ENCODE measurements around the gene TMEM256. TPM values are rescaled to one million over a fixed set of nuclear protein-coding genes. Genes with fewer than 3 reads are reported as not detected.

TMEM256 gene
- total RNA-seq, 1 donor from 2014 or later: 102 TPM

DNA sequence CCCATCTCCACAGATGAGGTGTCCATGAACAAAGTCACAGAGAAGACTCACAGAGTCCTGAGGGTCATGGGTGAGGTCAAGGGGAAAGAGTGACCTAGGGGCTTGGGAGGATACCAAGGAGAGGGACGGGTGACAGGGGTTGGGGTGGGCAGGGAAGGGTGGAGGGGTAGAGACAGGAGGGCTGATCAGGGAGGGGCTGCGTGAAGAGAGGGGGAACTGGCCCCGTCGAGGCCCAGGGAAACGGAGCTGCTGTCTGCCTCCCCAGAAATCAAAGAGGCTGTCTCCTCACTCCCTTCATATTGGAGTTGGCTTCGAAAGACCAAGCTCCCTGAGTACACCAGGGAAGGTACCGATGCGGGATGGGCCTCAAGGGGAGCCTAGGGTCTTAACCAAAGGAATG lies 48.3 kb downstream of the TMEM256 start:
- TF ChIP-seq, protein P1, sequence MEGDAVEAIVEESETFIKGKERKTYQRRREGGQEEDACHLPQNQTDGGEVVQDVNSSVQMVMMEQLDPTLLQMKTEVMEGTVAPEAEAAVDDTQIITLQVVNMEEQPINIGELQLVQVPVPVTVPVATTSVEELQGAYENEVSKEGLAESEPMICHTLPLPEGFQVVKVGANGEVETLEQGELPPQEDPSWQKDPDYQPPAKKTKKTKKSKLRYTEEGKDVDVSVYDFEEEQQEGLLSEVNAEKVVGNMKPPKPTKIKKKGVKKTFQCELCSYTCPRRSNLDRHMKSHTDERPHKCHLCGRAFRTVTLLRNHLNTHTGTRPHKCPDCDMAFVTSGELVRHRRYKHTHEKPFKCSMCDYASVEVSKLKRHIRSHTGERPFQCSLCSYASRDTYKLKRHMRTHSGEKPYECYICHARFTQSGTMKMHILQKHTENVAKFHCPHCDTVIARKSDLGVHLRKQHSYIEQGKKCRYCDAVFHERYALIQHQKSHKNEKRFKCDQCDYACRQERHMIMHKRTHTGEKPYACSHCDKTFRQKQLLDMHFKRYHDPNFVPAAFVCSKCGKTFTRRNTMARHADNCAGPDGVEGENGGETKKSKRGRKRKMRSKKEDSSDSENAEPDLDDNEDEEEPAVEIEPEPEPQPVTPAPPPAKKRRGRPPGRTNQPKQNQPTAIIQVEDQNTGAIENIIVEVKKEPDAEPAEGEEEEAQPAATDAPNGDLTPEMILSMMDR (IDR thresholded peaks at IDR 0.05; ENCODE audit: unreplicated experiment): no peak
- no peak overlapping the region for H3K4me3 Mint-ChIP-seq (ENCODE audit: low read depth)

DNA sequence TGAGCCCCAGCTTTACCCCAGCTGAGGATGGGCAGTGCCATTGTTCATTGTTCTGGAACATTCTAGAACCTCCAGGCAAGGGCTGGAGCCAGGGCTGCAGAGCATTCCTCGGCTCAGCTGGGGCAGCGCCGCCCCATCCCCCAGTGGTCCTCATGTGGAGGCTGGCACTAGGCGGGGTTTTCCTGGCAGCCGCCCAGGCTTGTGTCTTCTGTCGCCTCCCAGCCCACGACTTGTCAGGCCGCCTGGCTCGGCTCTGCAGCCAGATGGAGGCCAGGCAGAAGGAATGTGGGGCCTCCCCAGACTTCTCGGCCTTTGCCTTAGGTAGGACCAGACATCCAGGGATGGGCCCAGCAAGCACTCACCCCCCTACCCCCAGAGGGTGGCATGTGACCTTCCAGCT lies 48.8 kb downstream of the TMEM256 start, which contains the start of gene TMEM95:
Gene TMEM95 (plus strand): TSS at position 104 of the 400 bp plus-strand sequence. CDS start 49 bp downstream, at position 153.
- TF ChIP-seq, protein P1 (IDR thresholded peaks at IDR 0.05; ENCODE audit: unreplicated experiment): no peak
- Mint-ChIP-seq H3K9me3 (ENCODE audit: low read depth) (no peaks in the 10 kb centered on the region), H3K4me1 (ENCODE audit: low read depth) (peaks cover 17% of the 10 kb centered on the region), H3K27me3 (peaks cover 7% of the 10 kb centered on the region), H3K4me3 (ENCODE audit: low read depth) (peak within 1 kb of the TSS; percentile 22), H3K36me3 (ENCODE audit: insufficient read depth) (no peaks in the 10 kb centered on the region), H3K27ac (no peak within 1 kb of the TSS)
- no peak for DNase-seq (ENCODE audit: low spot score, unreplicated experiment)

More for the DNA sequence above, 48.3 kb downstream of the TMEM256 start:
- H3K27me3 Mint-ChIP-seq: peaks cover 7% of the 10 kb centered on the region
- DNase-seq (ENCODE audit: low spot score, unreplicated experiment): no peak
- no peaks in the 10 kb centered on the region for H3K9me3 Mint-ChIP-seq (ENCODE audit: low read depth)
- H3K36me3 Mint-ChIP-seq (ENCODE audit: insufficient read depth): no peaks in the 10 kb centered on the region
- H3K27ac Mint-ChIP-seq: no peak overlapping the region
- peaks cover 15% of the 10 kb centered on the region for H3K4me1 Mint-ChIP-seq (ENCODE audit: low read depth)

DNA sequence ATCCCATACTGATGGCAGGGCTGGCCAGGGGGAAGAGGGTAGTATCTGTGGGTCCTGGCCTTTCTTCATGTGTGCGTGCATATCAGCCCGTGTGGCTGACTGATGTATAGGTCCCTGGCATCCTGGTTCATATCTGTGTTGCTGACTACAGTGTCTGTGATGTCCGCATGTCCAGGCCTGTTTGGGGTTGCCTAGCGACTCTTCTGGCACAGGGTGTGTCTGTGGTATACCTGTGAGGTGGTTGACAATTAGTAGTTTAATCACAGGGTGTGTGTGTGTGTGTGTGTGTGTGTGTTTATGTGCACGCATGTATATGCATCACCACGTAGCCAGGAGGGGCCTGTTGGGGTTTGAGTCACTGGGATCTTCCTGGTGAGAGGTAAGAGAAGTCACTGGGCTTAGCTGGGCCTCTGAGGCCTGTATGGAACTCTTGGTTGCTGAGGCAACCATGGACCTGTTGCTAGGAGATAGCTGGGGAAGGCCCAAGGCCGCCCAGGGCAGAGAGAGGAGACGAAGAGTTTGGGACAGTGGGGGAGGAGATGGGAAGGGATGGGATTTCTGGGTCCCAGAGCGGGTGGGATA lies 49.5 kb downstream of the TMEM256 start:
- Mint-ChIP-seq H3K27ac (no peak overlapping the region), H3K36me3 (ENCODE audit: insufficient read depth) (no peaks in the 10 kb centered on the region), H3K4me1 (ENCODE audit: low read depth) (peaks cover 22% of the 10 kb centered on the region), H3K4me3 (ENCODE audit: low read depth) (peak overlapping the region; percentile 22), H3K9me3 (ENCODE audit: low read depth) (no peaks in the 10 kb centered on the region), H3K27me3 (peaks cover 7% of the 10 kb centered on the region)
- TF ChIP-seq, protein P1 (IDR thresholded peaks at IDR 0.05; ENCODE audit: unreplicated experiment): no peak
- no peak for DNase-seq (ENCODE audit: low spot score, unreplicated experiment)

Other genes starting within 250 kb of the TMEM256 start
- 10.6 and 11.1 TPM in 2 replicates for gene ASGR1, start 224.7 kb downstream of the TMEM256 start, total RNA-seq
- 46.3 and 48.6 TPM in 2 replicates for gene DLG4, start 184.3 kb downstream of the TMEM256 start, total RNA-seq
- gene ACADVL, start 184.2 kb downstream of the TMEM256 start, total RNA-seq: 653 and 693 TPM in 2 replicates
- gene DVL2, start 169.6 kb downstream of the TMEM256 start, total RNA-seq: 104 TPM in 2 replicates
- gene PHF23, start 164.6 kb downstream of the TMEM256 start, total RNA-seq: 66.9 and 73.7 TPM in 2 replicates
- gene GABARAP, start 161.6 kb downstream of the TMEM256 start, total RNA-seq: 447 and 466 TPM in 2 replicates
- 134 and 137 TPM in 2 replicates for gene CTDNEP1, start 152.4 kb downstream of the TMEM256 start, total RNA-seq
- 42.3 and 45.0 TPM in 2 replicates for gene ELP5, start 151.9 kb downstream of the TMEM256 start, total RNA-seq
- 137 and 147 TPM in 2 replicates for gene CLDN7, start 141.6 kb downstream of the TMEM256 start, total RNA-seq
- 1.5 and 2.0 TPM in 2 replicates for gene SLC2A4, start 122.4 kb downstream of the TMEM256 start, total RNA-seq
- 2.7 and 4.3 TPM in 2 replicates for gene YBX2, start 109.5 kb downstream of the TMEM256 start, total RNA-seq
- gene EIF5A, start 96.5 kb downstream of the TMEM256 start, total RNA-seq: 323 and 338 TPM in 2 replicates
- 77.1 and 81.1 TPM in 2 replicates for gene GPS2, start 88.7 kb downstream of the TMEM256 start, total RNA-seq
- 75.2 TPM in 2 replicates for gene NEURL4, start 74.8 kb downstream of the TMEM256 start, total RNA-seq
- gene ACAP1, start 67.6 kb downstream of the TMEM256 start, total RNA-seq: 1.0 TPM in 1 of 2 replicates, not detected in the other
- gene KCTD11, start 51.9 kb downstream of the TMEM256 start, total RNA-seq: 11.3 and 12.4 TPM in 2 replicates
- gene TMEM95, start 48.9 kb downstream of the TMEM256 start, total RNA-seq: not detected in 2 replicates
- 9.1 and 13.4 TPM in 2 replicates for gene TNK1, start 23.0 kb downstream of the TMEM256 start, total RNA-seq
- 35.5 and 37.9 TPM in 2 replicates for gene PLSCR3, start 9.6 kb downstream of the TMEM256 start, total RNA-seq
- gene NLGN2, start 3.7 kb upstream of the TMEM256 start, total RNA-seq: 30.3 and 34.4 TPM in 2 replicates
- gene SPEM1, start 16.2 kb upstream of the TMEM256 start, total RNA-seq: not detected in 2 replicates
- gene SPEM2, start 21.5 kb upstream of the TMEM256 start, total RNA-seq: not detected in 2 replicates
- not detected in 2 replicates for gene SPEM3, start 24.8 kb upstream of the TMEM256 start, total RNA-seq
- 8.1 and 10.0 TPM in 2 replicates for gene TMEM102, start 31.3 kb upstream of the TMEM256 start, total RNA-seq
- gene FGF11, start 35.4 kb upstream of the TMEM256 start, total RNA-seq: 4.5 and 5.1 TPM in 2 replicates
- gene CHRNB1, start 41.0 kb upstream of the TMEM256 start, total RNA-seq: 17.2 and 19.1 TPM in 2 replicates
- gene ZBTB4, start 75.5 kb upstream of the TMEM256 start, total RNA-seq: 26.8 and 28.4 TPM in 2 replicates
- gene SLC35G6, start 77.3 kb upstream of the TMEM256 start, total RNA-seq: not detected in 2 replicates
- gene POLR2A, start 80.3 kb upstream of the TMEM256 start, total RNA-seq: 195 and 210 TPM in 2 replicates
- 9.4 and 10.7 TPM in 2 replicates for gene TNFSF12, start 145.0 kb upstream of the TMEM256 start, total RNA-seq
- 4.1 and 4.7 TPM in 2 replicates for gene TNFSF13, start 154.7 kb upstream of the TMEM256 start, total RNA-seq
- gene SENP3, start 157.8 kb upstream of the TMEM256 start, total RNA-seq: 58.2 and 62.5 TPM in 2 replicates
- gene CD68, start 175.5 kb upstream of the TMEM256 start, total RNA-seq: not detected in 2 replicates
- gene MPDU1, start 179.8 kb upstream of the TMEM256 start, total RNA-seq: 71.4 and 71.9 TPM in 2 replicates
- gene SOX15, start 186.0 kb upstream of the TMEM256 start, total RNA-seq: 0.93 and 1.0 TPM in 2 replicates
- 53.6 and 61.4 TPM in 2 replicates for gene FXR2, start 210.8 kb upstream of the TMEM256 start, total RNA-seq
- gene SAT2, start 223.7 kb upstream of the TMEM256 start, total RNA-seq: 108 and 120 TPM in 2 replicates
- gene SHBG, start 226.0 kb upstream of the TMEM256 start, total RNA-seq: 5.1 and 5.9 TPM in 2 replicates
- gene ATP1B2, start 246.8 kb upstream of the TMEM256 start, total RNA-seq: 1.5 and 2.1 TPM in 2 replicates